Iris pigment epithelial cell (primary cell): ENCODE measurements around the gene NACC2.
A peak's percentile ranks its signal among the peaks of the same experiment; 100 is the strongest.
"Not testable (repeated sequence)": the region's sequence is repeated elsewhere in the genome, so short reads cannot be mapped to it uniquely, and the experiment has no call there.

Experiments
- DNase-seq: peaks from one replicate; pipeline ENCODE4 v3.0.0-alpha.2; 2011; ENCODE audit warnings: low read depth

NACC2 gene

DNA sequence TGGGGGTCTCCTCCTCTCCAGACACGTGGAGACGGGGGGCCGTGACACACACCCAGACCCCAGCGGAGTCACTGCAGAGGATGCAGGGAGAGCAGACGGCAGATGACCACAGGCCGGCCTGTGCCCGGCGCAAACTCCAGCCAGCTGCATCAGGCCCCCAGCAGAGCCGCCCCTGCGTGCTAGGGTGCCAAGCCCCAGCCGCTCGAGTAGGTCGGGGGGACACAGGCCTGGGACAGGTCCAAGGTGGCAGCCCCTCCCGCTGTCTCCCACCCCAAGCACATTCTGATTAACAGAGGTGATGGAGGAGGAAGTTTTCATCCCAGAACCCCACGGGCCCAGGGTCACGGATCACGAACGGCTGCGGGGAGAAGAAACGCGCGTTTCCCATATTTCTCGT lies 14.4 kb downstream of the NACC2 start:
- DNase-seq = no peak

DNA sequence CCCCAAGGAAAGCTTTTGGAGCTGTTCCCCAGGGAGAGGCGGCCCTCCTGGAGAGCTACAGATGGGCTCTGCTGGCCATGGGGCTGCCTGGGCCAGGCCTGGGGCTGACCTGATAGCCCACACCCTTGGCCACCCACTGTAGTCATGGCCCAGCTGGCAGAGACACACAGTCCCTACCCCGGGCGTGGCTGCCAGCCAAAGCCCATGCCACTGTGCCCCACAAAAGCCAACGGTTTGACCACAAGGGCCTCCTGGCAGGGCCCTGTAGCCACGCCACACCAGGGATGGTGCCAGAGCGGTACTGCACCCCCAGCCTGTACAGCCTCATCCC lies 15.2 kb downstream of the NACC2 start:
- DNase-seq = no peak

- DNase-seq = no peak
These were observed 15.7 kb downstream of the NACC2 start for GRCh38 chr9:136079211-136079915.

DNA sequence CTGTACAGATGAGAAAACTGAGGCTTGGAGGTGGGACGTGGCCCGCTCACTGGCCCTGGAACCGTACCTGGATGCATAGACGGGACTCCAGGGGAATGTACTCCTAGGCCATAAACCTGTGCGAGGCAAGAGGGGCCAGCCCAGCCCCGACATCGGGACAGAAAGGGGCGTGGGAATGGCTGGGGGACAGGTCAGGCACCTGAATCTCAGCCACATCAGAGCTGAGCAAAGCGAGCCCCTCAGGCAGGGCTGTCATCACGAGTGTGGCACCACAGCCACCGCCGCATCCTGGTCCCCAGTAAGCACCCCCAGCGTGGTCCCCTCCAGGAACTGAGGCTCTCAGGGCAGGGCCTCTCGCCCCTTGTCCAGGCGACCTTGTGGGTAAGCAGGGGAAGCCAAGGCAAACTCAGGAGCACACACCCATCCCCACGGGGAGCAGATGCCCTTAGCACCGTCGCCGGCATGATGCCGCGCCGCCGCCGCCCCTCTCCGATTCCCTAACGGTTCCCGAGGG lies 16.5 kb downstream of the NACC2 start:
- no peak for DNase-seq

DNA sequence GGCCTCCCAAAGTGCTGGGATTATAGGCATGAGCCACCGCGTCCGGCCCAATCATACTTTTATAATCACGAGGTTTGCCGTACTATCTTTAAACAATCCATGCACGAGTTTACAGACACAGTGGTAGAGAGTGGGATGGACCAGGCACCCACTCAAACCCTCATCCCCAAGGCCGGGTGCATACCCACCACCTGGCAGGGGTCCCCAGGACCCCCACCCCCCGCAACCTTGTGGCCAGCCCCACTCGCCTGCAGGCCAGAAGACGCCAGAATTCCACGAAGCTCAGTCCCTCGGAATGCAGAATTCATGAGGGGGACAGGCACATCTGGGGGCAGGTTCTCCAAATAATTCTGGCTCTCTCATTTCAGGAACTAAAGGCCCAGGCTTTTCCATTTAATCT lies 17.1 kb downstream of the NACC2 start:
- no peak for DNase-seq

DNA sequence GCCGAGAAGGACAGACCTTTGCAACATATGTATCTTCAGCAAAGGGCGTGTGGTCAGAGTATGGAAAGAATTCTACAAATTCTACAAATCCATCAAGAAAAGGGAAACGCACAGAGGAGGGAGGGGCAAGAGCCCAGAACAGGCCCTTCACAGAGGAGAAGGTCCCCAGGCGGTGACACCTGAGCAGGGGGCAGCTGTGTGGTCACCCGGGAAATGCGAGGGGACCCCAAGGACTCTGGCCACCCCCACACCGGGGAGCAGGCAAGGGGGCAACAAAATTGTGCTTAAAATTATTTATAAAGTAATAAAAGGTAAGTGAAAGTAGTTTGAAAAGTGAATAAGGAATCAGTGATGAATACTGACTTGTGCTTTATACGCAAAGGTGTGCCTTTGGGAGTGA lies 17.6 kb downstream of the NACC2 start:
- no peak for DNase-seq

GRCh38 chr9:136075881-136076678 lies 19.0 kb downstream of the NACC2 start:
- DNase-seq = no peak

DNA sequence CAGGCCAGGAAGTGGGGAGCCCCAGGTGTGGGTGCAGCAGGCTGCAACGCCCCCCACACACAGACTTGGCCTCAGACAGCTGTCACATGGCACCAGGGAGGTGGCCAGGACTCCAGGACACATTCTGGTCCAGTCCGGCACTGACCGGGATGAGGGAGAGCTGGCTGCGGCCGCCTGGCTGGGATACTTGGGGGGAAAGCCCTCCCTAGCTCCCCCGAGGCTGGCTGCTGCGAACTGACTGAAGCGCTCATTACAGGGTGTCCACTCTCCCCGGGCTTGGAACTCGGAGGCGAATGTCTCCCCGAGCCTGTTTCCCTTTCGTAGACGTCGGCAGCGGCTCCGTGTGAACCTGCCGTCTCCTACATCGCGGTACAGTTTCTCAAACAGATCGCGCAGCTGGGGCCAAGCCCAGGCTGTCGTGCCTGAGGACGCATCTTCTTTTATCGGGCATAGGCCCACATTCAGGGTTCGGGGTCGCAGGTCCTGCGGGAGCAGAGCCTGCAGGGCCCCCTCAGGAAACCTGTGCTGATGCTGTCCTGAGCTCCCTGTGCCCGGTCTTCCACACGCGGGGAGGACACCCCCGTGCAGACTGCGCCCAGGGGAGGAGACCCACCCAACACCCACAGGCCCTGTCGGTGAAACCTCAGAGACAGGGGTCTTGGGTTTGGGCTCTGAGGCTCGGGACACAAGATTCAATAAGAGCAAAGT lies 19.8 kb downstream of the NACC2 start:
- no peak for DNase-seq

GRCh38 chr9:136074706-136075105 lies 20.4 kb downstream of the NACC2 start:
- no peak for DNase-seq

DNA sequence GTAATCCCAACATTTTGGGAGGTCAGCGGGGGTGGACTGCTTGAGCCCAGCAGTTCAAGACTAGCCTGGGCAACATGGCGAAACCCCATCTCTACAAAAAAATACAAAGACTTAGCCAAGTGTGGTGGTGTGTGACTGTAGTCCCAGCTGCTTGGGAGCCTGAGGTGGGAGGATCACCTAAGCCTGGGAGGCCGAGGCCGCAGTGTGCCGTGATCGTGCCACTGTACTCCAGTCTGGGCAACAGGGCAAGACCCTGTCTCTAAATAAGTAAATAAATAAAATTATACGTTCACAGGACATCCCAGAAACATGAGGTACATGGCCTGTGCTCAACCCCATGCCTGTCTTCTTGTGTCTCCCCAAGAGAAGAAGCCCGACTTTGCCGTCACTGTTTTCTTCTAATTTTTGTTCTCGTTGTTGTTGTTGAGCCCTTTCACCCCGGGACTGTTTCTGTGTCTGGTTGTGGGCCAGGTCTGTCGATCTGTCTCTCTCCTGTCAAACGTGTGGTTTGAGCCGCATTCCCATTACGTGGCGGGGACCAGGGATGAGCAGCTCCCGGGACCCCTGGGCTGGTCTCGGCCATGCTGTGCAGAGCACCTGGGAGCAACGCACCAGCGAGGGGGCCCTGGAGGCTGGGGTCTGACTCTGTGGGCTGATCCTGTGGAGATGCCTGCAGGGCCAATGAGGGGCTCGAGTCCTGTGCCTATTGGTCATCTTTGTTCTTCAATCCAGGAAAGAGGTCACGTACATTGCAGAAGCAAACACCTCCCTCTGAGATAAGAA lies 32.2 kb downstream of the NACC2 start:
- no peak for DNase-seq

DNA sequence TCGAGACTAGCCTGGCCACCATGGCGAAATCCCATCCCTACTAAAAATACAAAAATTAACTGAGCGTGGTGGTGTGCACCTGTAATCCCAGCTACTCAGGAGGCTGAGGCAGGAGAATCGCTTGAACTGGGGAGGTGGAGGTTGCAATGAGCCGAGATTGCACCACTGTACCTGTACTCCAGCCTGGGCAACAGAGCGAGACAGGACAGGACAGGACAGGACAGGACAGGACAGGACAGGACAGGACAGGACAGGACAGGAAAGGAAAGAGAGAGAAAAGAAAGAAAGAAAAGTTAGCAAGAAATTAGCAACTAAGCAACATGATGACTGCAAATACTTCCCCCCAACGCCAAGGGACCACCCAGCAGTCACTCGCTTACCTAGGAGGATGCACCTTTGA lies 33.2 kb downstream of the NACC2 start:
- not testable (repeated sequence) for DNase-seq

- DNase-seq = no peak
These were observed 33.7 kb downstream of the NACC2 start for GRCh38 chr9:136061405-136061804.

DNA sequence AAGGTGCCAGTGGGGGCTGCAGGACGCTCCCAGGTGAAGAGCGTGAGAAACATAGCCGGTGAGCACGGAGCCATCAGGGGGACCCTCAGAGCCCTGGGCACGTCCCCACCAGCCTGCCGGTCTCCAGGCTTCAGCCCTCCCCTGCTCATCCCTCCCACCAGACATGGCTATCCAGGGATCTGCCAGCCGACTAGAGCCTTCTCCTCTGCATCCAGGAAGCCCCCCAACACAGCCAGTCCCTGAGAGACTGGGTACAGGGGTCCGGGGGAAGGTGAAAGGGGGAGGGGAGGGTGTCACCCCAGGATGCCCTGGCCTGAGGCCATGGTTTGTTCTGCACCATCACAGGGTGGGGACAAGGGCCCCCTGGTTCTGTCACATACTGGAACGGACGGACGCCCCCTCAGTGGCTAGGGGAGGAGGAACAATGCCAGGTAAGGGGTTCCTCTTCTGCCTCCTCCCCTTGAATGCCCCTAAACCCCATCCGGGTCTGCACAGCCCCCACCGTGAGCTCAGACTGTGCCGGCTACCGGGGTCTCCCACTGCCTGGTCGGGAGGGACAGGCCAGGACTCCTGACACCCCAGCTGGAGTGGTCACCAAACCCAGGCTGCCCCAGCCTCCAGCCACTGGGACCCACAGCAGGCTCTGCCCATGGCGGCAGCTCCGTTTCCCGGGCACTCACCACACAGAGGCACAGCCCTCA lies 34.3 kb downstream of the NACC2 start:
- DNase-seq = no peak

DNA sequence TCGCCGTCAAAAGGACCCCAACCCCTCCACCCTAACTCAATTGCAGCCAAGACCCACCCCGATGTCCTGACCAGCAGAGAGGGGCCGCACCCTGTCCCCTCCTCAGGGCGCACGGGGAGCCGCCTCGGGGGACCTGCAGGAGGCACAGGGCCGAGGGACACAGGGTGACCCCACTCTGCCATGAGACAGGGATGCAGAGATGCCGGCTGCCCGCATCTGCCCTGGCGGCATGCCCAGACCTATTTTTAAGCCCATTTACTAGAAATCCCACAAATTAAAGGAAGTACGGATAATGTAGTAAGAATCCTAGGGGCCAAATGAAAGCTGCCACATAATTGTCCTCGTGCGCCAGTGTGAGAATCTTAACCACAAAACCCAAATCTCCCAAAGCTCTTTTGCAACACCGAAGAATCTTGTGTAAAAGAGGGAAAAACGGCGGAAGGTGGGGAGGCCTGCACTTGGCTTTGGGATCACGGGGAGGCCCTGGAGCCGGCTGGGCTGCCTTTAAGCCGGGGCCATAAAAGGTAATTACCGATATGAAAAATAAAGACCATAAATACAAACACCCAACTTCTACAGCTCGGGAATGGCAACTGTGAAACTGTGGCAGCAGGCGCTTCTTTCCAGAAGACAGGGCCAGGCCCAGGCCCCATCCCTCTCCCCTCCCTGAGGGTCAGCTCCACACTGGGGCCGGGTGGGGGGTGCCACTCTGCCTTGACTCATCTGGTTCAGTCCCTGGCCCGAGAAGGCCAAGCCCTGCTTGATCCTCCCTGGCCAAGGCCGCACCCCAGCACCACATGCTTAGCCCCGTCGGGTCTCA lies 35.0 kb downstream of the NACC2 start:
- peak; percentile 68 for DNase-seq

DNA sequence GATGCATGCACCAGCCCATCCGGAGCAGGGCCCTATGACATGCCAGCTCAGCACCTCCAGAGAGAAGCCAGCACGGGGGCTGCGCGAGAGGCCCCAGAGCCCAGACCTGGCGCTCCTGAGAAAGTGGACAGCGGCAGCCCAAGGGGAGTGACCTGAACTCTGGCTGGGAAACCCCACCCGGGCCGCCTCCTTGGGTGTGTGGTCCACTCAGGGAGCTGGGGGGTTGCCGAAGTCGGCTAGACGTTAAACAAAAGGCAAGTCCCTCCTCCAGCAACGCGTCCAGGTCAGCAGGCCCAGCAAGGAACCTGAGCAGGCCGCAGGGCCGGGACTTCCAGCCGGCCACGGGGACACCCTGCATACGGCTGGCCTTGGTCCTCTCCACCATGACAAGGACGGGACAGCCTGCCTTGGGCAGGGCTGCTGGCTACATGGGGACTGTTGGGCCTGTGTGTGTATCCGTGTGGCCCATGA lies 35.7 kb downstream of the NACC2 start:
- DNase-seq = no peak

DNA sequence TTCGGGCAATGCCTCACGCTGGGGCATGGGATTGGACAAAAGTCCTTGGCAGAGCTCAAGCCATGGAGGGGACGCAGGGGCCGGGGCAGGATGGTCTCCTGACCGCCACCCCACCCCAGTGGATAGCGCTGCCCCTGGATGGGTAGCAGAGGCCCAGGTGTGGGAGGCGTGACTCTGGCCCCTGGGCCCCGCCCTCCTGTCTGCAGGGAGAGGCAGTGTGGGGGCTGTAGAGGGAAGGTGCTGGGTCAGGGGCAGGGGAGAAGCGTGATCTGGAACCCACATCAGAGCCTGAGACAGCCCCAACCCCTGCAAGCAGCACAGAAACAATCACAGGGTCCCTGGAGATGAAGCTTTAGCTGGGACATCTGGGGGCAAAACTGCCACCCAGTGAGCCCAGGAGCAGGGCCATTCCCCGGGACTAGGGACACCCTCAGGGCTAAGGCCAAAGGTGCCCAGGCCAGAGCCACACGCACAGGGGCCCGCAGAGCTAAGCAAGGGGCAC lies 36.2 kb downstream of the NACC2 start:
- no peak for DNase-seq

- DNase-seq = no peak
These were observed 37.0 kb downstream of the NACC2 start for GRCh38 chr9:136058084-136058483.

- no peak for DNase-seq
These were observed 37.6 kb downstream of the NACC2 start for GRCh38 chr9:136057236-136058081.

GRCh38 chr9:136056546-136057235 lies 38.4 kb downstream of the NACC2 start:
- no peak for DNase-seq
